Stomach (tissue), 9 donors: Measurements from ENCODE around the gene PTPN14. TPM values are rescaled to one million over a fixed set of nuclear protein-coding genes. Genes with fewer than 3 reads are reported as not detected.

ENCODE experiments used
- DNase-seq, 2 donors: peaks; one replicate each; pipeline versions ENCODE4 v3.0.0 to v3.0.0-alpha.2; 2013 to 2019
- H3K27ac ChIP-seq, 5 donors: fragments of 200-600 bp in 4 of 5; sonication (generic) in 4 of 5; one replicate each; pipeline ENCODE4 v1.5.1; 2013 to 2019; ENCODE audit warnings: mild to moderate bottlenecking in 1 of 5, moderate library complexity in 1 of 5
- H3K27me3 ChIP-seq, 3 donors: fragments of 200-600 bp; sonication (generic); one replicate each; pipeline ENCODE4 v1.5.1; 2017 to 2019; ENCODE audit warnings: mixed run types in 1 of 3
- H3K36me3 ChIP-seq, 4 donors: fragments of 200-600 bp; sonication (generic); 1 replicate in 3 of 4; 2 replicates in 1 of 4; pipeline ENCODE4 v1.5.1; 2016 to 2019
- H3K4me1 ChIP-seq, 4 donors: fragments of 200-600 bp; sonication (generic); one replicate each; pipeline ENCODE4 v1.5.1; 2016 to 2019
- H3K4me3 ChIP-seq, 4 donors: fragments of 200-600 bp; sonication (generic) in 3 of 4; one replicate each; pipeline ENCODE4 v1.5.1; 2016 to 2019; ENCODE audit warnings: mild to moderate bottlenecking in 1 of 4
- H3K9me3 ChIP-seq, 4 donors: fragments of 200-600 bp; sonication (generic); one replicate each; pipeline ENCODE4 v1.5.1; 2016 to 2019
- CTCF ChIP-seq, 7 experiments: fragments of 450-650 bp in 4 of 7; fragments of 200-600 bp in 3 of 7; sonication (generic) in 3 of 7; IDR thresholded peaks; one replicate each; pipeline ENCODE4 v1.5.1; 2016 to 2019; ENCODE audit warnings: antibody characterized with exemption in 7 of 7, control low read depth in 2 of 7, mild to moderate bottlenecking in 1 of 7
- EP300 ChIP-seq: sonication (generic); formaldehyde crosslinking; IDR thresholded peaks from one replicate; pipeline ENCODE4 v1.6.1; 2017; ENCODE audit warnings: antibody characterized with exemption
- POLR2A ChIP-seq, 4 donors: fragments of 450-650 bp; IDR thresholded peaks; one replicate each; pipeline ENCODE4 v1.6.1; 2016; ENCODE audit warnings: antibody characterized with exemption in 4 of 4, control low read depth in 2 of 4, mild to moderate bottlenecking in 1 of 4, moderate library complexity in 1 of 4
- POLR2AphosphoS5 ChIP-seq, 3 donors: sonication (generic); formaldehyde crosslinking; IDR thresholded peaks; one replicate each; pipeline ENCODE4 v1.6.1; 2016; ENCODE audit warnings: antibody characterized with exemption in 3 of 3
- WGBS, 5 donors: extraction: QIAGEN DNeasy Blood & Tissue Kit in 3 of 5; methylation state at CpG; one replicate each; pipeline versions ENCODE4 v1.1.5 to v1.1.7; 2013 to 2018; 5-methylcytosine and 5-hydroxymethylcytosine counted together
- intact Hi-C: fragments of 100-400 bp; cut with DNase I; formaldehyde crosslinking; loops from one replicate; pipeline ENCODE4 v1.15.1; 2023; ENCODE audit warnings: low total_unique reads
- polyA plus RNA-seq, 3 donors: library from polyadenylated mRNA; stranded (reverse); fragments of 200-250 nt; gene quantifications; one replicate each; pipeline ENCODE4 v1.2.3, GENCODE V29; 2013
- total RNA-seq, 5 donors: library from RNA; depleted of rRNA; stranded (reverse); fragments of >200 nt; gene quantifications; one replicate each; pipeline versions ENCODE4 v1.1.0 to v1.2.3, GENCODE V29; 2014 to 2016
- donor health status: healthy with polysubstance abuse.
- donor health status: Bipolar disorder and iron deficiency.
- donor health status: healthy.

Gene PTPN14
- total and polyA plus RNA-seq, 8 donors, result 1.7 to 44.6 (median 9.8) TPM

GRCh38 chr1:214451596-214451995 is 99.8 kb downstream of the PTPN14 start:
- no peaks in the 10 kb centered on the region for H3K27me3 ChIP-seq
- no peak for DNase-seq
- intact Hi-C loops, result no loop called here
- TF ChIP-seq POLR2A (IDR thresholded peaks at IDR 0.05) (no peak), EP300 (no peak), POLR2AphosphoS5 (IDR thresholded peaks at IDR 0.05) (no peak), CTCF (IDR thresholded peaks at IDR 0.05) (no peak)
- no peak overlapping the region for H3K4me3 ChIP-seq
- WGBS, 5 donors, result 82 to 88% (median 87%) methylated on average over 4 of the region's 4 CpGs
- H3K27ac ChIP-seq, result no peak overlapping the region
- H3K9me3 ChIP-seq, result no peaks in the 10 kb centered on the region
- no peaks in the 10 kb centered on the region for H3K36me3 ChIP-seq
- H3K4me1 ChIP-seq, result peaks cover 8 to 30% (median 18%) of the 10 kb centered on the region in 4 donors

DNA sequence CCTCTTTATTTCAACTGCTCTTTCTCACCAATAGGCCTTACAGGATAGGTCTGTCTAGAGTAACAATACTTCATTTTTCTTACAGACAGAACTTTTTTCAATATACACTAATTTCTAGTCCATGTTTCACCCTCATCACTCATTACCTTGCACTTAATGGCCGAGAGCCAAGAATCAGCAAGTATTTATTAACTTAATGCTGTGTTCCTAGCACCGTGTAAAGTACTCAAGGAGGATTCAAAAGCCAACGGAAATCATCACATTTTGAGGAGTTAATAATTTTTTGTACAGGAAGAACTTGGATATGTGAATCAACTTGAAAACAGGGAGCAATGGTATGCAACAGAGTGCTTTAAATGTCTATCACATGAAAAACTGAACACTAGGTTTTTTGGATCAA is 102.0 kb downstream of the PTPN14 start:
- peaks cover 14 to 44% (median 32%) of the 10 kb centered on the region in 4 donors for H3K4me1 ChIP-seq
- intact Hi-C loops, result no loop called here
- 77 to 88% (median 83%) methylated on average over 3 of the region's 3 CpGs for WGBS, 5 donors
- no peaks in the 10 kb centered on the region for H3K36me3 ChIP-seq
- no peak for TF ChIP-seq POLR2AphosphoS5 (IDR thresholded peaks at IDR 0.05)
- TF ChIP-seq POLR2A (IDR thresholded peaks at IDR 0.05), result no peak
- no peak for TF ChIP-seq CTCF (IDR thresholded peaks at IDR 0.05)
- TF ChIP-seq EP300, result no peak
- DNase-seq, result no peak
- no peaks in the 10 kb centered on the region for H3K27me3 ChIP-seq
- no peak overlapping the region for H3K4me3 ChIP-seq
- no peak overlapping the region for H3K27ac ChIP-seq
- H3K9me3 ChIP-seq, result no peaks in the 10 kb centered on the region

GRCh38 chr1:214448536-214448935 is 102.9 kb downstream of the PTPN14 start:
- Histone ChIP-seq H3K36me3 (no peaks in the 10 kb centered on the region), H3K9me3 (no peaks in the 10 kb centered on the region), H3K27me3 (no peaks in the 10 kb centered on the region), H3K27ac (no peak overlapping the region), H3K4me1 (peaks cover 14 to 49% (median 34%) of the 10 kb centered on the region in 4 donors), H3K4me3 (no peak overlapping the region)
- intact Hi-C loops, result no loop called here
- WGBS, 5 donors, result 92 to 97% (median 95%) methylated on average over 2 of the region's 2 CpGs
- no peak for DNase-seq
- TF ChIP-seq POLR2A (IDR thresholded peaks at IDR 0.05) (no peak), POLR2AphosphoS5 (IDR thresholded peaks at IDR 0.05) (no peak), CTCF (IDR thresholded peaks at IDR 0.05) (no peak), EP300 (no peak)

DNA sequence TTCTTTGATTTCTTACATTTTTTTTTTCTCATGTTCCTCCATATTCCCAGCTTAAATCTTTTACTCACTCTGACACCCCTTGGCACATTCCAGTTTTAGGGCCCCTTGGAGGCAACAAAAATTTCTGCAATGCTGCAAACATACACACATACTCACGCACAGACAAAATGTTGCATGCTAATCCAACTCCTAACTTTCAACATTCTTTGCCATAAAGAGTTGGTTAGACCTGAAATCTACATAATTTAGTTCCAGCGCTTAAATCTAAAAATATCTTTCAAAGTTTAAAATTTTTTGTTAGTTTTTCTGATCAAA is 103.9 kb downstream of the PTPN14 start:
- Histone ChIP-seq H3K4me1 (peaks cover 14 to 45% (median 31%) of the 10 kb centered on the region in 4 donors), H3K4me3 (no peak overlapping the region), H3K36me3 (no peaks in the 10 kb centered on the region), H3K27me3 (no peaks in the 10 kb centered on the region), H3K27ac (peak overlapping the region in 4 of 5 donors; percentile 20 to 82 (median 54)), H3K9me3 (no peaks in the 10 kb centered on the region)
- TF ChIP-seq EP300 (no peak), POLR2AphosphoS5 (IDR thresholded peaks at IDR 0.05) (no peak), POLR2A (IDR thresholded peaks at IDR 0.05) (no peak)
- no peak for DNase-seq
- 89 to 97% (median 91%) methylated on average over 2 of the region's 2 CpGs for WGBS, 5 donors
- intact Hi-C loops, result no loop called here

DNA sequence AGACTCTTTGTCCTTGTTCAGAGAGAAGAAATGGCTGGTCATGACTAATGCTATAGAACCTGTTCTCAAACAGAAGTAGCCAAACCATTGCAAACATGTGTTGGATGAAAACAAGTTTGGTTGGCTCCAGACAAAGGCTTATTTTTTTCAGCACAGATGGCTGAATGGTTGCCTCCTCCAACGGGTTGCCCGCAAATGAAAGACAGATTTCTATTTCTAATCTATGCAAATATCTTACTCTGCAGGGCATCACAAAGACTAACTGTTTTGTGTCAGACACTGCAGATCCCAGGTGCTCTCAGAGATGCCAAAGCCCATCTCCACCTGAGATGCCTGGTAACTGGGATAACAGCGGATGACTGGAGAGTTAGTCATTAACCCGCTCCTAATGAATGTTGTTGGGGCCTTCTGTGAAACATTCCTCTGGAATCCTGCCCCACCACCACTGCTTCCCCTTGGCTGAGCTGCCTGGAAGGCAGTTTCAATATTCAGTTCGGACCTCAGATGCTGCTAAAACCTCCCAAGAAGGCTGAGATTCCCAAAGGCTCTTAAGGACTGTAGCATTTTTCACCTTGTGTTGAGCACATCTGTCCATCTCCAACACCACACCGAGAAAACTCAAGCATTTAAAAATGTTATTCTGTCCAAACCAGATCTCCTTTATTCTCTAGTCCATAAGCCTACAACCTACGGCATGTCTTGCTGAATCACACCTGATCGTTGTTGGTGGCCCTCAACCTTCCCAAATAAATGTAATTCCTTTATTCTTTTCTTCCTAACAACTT is 104.4 kb downstream of the PTPN14 start:
- no peak for TF ChIP-seq EP300
- no peak for TF ChIP-seq POLR2AphosphoS5 (IDR thresholded peaks at IDR 0.05)
- TF ChIP-seq CTCF (IDR thresholded peaks at IDR 0.05), result no peak
- Histone ChIP-seq H3K9me3 (no peaks in the 10 kb centered on the region), H3K27ac (peak overlapping the region in 4 of 5 donors; percentile 20 to 82 (median 54)), H3K4me3 (no peak overlapping the region), H3K4me1 (peaks cover 14 to 45% (median 31%) of the 10 kb centered on the region in 4 donors), H3K27me3 (no peaks in the 10 kb centered on the region), H3K36me3 (no peaks in the 10 kb centered on the region)
- intact Hi-C loops, result no loop called here
- 36 to 46% (median 41%) methylated on average over 8 of the region's 8 CpGs for WGBS, 5 donors
- peak; percentile 62 to 76 for DNase-seq
